Nephron progenitor cell (in vitro differentiated cells): ENCODE data around the gene IGFBP1.

ENCODE experiments used
- DNase-seq: peaks from one replicate; pipeline ENCODE4 v3.0.0; 2021
- H3K27ac Mint-ChIP-seq: 2 replicates; pipeline ENCODE4 v1.8.0; 2021; ENCODE audit warnings: mild to moderate bottlenecking, moderate library complexity, mixed read lengths
- H3K27me3 Mint-ChIP-seq: 2 replicates; pipeline ENCODE4 v1.8.0; 2021; ENCODE audit warnings: mild to moderate bottlenecking, low read depth, mixed read lengths; ENCODE audit not compliant: poor library complexity
- H3K36me3 Mint-ChIP-seq: 2 replicates; pipeline ENCODE4 v1.8.0; 2021; ENCODE audit warnings: low read depth, mixed read lengths
- H3K4me1 Mint-ChIP-seq: 2 replicates; pipeline ENCODE4 v1.8.0; 2021; ENCODE audit warnings: mixed read lengths
- H3K4me3 Mint-ChIP-seq: 2 replicates; pipeline ENCODE4 v1.8.0; 2021; ENCODE audit warnings: mild to moderate bottlenecking, moderate library complexity, mixed read lengths
- H3K9me3 Mint-ChIP-seq: 2 replicates; pipeline ENCODE4 v1.8.0; 2021; ENCODE audit warnings: mild to moderate bottlenecking, moderate library complexity, mixed read lengths
- TF ChIP-seq, protein P1 (sequence below): fragments of 200-600 bp; sonication (generic); IDR thresholded peaks from 2 replicates; pipeline ENCODE4 v1.5.0; 2021; ENCODE audit warnings: antibody characterized with exemption

Gene IGFBP1

DNA sequence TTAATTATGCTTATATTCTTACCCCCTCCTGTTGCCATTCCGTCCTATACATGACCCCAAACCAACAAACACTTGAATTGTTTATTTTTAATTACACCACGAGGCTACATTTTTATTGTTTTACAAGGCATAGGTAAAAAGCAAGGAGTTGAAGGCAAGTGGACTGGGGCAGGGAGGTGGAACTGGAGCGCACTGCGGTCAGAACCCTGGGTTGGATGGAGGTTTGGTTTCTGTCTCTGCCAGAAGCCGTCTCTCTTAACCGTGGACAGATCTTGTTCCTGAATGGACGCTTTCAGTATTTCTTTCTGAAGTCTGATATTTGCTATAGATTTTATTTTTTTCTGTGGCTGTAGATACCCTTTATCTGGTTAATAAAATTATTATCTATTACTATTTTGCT, 52.7 kb downstream of the IGFBP1 start:
- Mint-ChIP-seq H3K27ac (no peak overlapping the region), H3K4me3 (no peak overlapping the region), H3K36me3 (no peaks in the 10 kb centered on the region), H3K4me1 (no peaks in the 10 kb centered on the region), H3K9me3 (peaks cover 6% of the 10 kb centered on the region), H3K27me3 (peaks cover 3% of the 10 kb centered on the region)
- DNase-seq = no peak
- TF ChIP-seq, protein P1, sequence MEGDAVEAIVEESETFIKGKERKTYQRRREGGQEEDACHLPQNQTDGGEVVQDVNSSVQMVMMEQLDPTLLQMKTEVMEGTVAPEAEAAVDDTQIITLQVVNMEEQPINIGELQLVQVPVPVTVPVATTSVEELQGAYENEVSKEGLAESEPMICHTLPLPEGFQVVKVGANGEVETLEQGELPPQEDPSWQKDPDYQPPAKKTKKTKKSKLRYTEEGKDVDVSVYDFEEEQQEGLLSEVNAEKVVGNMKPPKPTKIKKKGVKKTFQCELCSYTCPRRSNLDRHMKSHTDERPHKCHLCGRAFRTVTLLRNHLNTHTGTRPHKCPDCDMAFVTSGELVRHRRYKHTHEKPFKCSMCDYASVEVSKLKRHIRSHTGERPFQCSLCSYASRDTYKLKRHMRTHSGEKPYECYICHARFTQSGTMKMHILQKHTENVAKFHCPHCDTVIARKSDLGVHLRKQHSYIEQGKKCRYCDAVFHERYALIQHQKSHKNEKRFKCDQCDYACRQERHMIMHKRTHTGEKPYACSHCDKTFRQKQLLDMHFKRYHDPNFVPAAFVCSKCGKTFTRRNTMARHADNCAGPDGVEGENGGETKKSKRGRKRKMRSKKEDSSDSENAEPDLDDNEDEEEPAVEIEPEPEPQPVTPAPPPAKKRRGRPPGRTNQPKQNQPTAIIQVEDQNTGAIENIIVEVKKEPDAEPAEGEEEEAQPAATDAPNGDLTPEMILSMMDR = no peak
